Uterus (tissue), 4 donors: ENCODE measurements around the gene CPNE7. TPM values are rescaled to one million over a fixed set of nuclear protein-coding genes. Genes with fewer than 3 reads are reported as not detected.

Experiments used
- DNase-seq, 2 donors: peaks; one replicate each; pipeline ENCODE4 v3.0.0-alpha.2; 2019 to 2020
- H3K27ac ChIP-seq, 2 donors: fragments of 200-600 bp; sonication (generic); 1 replicate in 1 of 2; 2 replicates in 1 of 2; pipeline ENCODE4 v1.5.1; 2016 to 2018
- H3K27me3 ChIP-seq, 2 donors: fragments of 200-600 bp; sonication (generic); one replicate each; pipeline ENCODE4 v1.5.1; 2018 to 2019; ENCODE audit warnings: control low read depth in 1 of 2
- H3K36me3 ChIP-seq, 2 donors: fragments of 200-600 bp; sonication (generic); one replicate each; pipeline ENCODE4 v1.5.1; 2019; ENCODE audit warnings: control low read depth in 1 of 2
- H3K4me1 ChIP-seq, 2 donors: fragments of 200-600 bp; sonication (generic); one replicate each; pipeline ENCODE4 v1.5.1; 2018 to 2019; ENCODE audit warnings: control low read depth in 1 of 2
- H3K4me3 ChIP-seq, 2 donors: fragments of 200-600 bp; sonication (generic); 1 replicate in 1 of 2; 2 replicates in 1 of 2; pipeline ENCODE4 v1.5.1; 2018 to 2019; ENCODE audit warnings: mild to moderate bottlenecking in 1 of 2
- H3K9me3 ChIP-seq, 2 donors: fragments of 200-600 bp; sonication (generic); one replicate each; pipeline ENCODE4 v1.5.1; 2019; ENCODE audit warnings: control low read depth in 1 of 2
- POLR2A ChIP-seq, 2 donors: fragments of 450-650 bp; IDR thresholded peaks; one replicate each; pipeline ENCODE4 v1.6.1; 2016; ENCODE audit warnings: antibody characterized with exemption in 2 of 2, mild to moderate bottlenecking in 1 of 2, moderate library complexity in 1 of 2
- intact Hi-C: fragments of 100-400 bp; cut with DNase I; formaldehyde crosslinking; loops from one replicate; pipeline ENCODE4 v1.15.1; 2023; ENCODE audit warnings: low total_unique reads
- total RNA-seq, 4 donors: library from RNA; depleted of rRNA in 3 of 4; stranded (reverse); fragments of >200 nt in 3 of 4; gene quantifications; one replicate each; pipeline versions ENCODE4 v1.1.0 to v1.2.4, GENCODE V29; 2014 to 2023
- TF ChIP-seq, protein P1 (sequence below), 4 experiments: fragments of 200-600 bp in 2 of 4; fragments of 450-650 bp in 2 of 4; sonication (generic) in 2 of 4; IDR thresholded peaks; one replicate each; pipeline ENCODE4 v1.5.1; 2016 to 2019; ENCODE audit warnings: antibody characterized with exemption in 4 of 4, mild to moderate bottlenecking in 2 of 4, moderate library complexity in 1 of 4
- donor health status: DM: yes; HTN: yes; CAD: no.

CPNE7 gene
- under 1 TPM in 2 of 4 donors, not detected in 2; 0.14 to 0.85 TPM for total RNA-seq

DNA sequence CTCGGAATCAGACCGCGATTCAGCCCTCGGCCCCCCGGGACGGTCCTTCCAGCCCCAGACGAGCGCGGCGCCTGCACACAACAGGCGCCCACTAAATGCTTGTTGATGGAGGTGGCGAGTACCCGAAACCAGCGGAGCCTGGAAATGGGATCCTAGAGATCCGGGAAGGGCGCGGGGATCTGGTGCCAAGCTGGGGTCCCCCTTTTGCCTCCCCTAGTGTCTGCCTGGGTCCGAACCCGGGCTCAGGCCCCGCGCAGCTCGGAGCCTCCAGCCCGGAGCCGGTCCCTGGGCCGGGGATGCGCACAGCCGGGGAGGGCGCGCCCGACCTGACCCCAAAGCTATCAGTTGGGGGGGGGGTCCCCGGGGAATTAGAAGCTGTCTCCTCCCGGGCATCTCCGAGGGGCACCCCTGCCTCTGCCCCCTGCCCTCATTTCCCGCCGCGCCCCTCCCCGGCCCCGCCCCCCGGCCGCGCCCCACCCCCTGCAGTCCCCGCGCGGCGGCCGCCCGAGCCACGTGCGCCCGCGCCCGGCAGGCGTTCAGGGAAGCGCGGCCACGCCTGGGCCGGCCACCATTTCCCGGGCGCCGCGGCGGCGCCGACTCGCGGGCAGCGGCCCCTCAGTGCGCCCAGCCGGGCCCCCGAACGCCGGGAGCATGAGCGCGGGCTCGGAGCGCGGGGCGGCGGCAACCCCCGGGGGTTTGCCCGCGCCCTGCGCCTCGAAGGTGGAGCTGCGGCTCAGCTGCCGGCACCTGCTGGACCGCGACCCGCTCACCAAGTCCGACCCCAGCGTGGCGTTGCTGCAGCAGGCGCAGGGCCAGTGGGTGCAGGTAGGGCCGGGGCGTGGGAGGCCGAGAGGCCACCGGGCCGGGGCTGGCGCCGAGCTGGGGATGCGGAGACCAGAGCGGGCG is at the start of gene CPNE7:
Gene CPNE7 (plus strand): TSS at position 512 of the 906 bp plus-strand sequence. CDS start 140 bp downstream, at position 652.
- Histone ChIP-seq H3K27me3 (peaks cover 12 to 15% of the 10 kb centered on the region in 2 donors), H3K27ac (no peak within 1 kb of the TSS), H3K4me3 (no peak within 1 kb of the TSS), H3K4me1 (peaks cover 0 to 18% of the 10 kb centered on the region in 2 donors), H3K36me3 (no peaks in the 10 kb centered on the region), H3K9me3 (no peaks in the 10 kb centered on the region)
- intact Hi-C loops: no loop called here
- TF ChIP-seq POLR2A (IDR thresholded peaks at IDR 0.05): no peak
- TF ChIP-seq, protein P1, sequence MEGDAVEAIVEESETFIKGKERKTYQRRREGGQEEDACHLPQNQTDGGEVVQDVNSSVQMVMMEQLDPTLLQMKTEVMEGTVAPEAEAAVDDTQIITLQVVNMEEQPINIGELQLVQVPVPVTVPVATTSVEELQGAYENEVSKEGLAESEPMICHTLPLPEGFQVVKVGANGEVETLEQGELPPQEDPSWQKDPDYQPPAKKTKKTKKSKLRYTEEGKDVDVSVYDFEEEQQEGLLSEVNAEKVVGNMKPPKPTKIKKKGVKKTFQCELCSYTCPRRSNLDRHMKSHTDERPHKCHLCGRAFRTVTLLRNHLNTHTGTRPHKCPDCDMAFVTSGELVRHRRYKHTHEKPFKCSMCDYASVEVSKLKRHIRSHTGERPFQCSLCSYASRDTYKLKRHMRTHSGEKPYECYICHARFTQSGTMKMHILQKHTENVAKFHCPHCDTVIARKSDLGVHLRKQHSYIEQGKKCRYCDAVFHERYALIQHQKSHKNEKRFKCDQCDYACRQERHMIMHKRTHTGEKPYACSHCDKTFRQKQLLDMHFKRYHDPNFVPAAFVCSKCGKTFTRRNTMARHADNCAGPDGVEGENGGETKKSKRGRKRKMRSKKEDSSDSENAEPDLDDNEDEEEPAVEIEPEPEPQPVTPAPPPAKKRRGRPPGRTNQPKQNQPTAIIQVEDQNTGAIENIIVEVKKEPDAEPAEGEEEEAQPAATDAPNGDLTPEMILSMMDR (IDR thresholded peaks at IDR 0.05): no peak
- DNase-seq: no peak

DNA sequence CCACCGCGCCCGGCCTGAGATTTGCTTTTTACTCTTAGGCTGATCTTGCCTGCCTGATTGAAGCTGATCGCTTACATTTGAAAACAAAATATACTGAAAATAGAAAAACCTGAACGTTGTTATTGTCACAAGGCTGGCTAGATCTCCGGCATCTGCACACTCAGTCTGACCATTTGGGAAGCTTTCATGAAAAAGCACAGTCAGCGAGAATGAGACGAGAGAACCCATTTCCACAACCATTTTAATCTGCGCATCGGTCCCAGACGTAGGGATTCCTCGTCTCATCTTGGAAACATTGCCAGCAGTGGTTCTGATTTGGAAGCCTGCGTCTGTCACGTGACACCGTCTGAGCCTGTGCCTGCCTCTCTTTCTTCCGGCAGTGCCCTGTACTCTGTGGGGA is 46.5 kb upstream of the CPNE7 start:
- TF ChIP-seq, protein P1 (IDR thresholded peaks at IDR 0.05): no peak
- no peak for TF ChIP-seq POLR2A (IDR thresholded peaks at IDR 0.05)
- H3K36me3 ChIP-seq: no peaks in the 10 kb centered on the region
- H3K27me3 ChIP-seq: no peaks in the 10 kb centered on the region
- no peak for DNase-seq
- no peak overlapping the region for H3K27ac ChIP-seq
- intact Hi-C loops: no loop called here
- no peaks in the 10 kb centered on the region for H3K9me3 ChIP-seq
- H3K4me1 ChIP-seq: no peaks in the 10 kb centered on the region
- no peak overlapping the region for H3K4me3 ChIP-seq

DNA sequence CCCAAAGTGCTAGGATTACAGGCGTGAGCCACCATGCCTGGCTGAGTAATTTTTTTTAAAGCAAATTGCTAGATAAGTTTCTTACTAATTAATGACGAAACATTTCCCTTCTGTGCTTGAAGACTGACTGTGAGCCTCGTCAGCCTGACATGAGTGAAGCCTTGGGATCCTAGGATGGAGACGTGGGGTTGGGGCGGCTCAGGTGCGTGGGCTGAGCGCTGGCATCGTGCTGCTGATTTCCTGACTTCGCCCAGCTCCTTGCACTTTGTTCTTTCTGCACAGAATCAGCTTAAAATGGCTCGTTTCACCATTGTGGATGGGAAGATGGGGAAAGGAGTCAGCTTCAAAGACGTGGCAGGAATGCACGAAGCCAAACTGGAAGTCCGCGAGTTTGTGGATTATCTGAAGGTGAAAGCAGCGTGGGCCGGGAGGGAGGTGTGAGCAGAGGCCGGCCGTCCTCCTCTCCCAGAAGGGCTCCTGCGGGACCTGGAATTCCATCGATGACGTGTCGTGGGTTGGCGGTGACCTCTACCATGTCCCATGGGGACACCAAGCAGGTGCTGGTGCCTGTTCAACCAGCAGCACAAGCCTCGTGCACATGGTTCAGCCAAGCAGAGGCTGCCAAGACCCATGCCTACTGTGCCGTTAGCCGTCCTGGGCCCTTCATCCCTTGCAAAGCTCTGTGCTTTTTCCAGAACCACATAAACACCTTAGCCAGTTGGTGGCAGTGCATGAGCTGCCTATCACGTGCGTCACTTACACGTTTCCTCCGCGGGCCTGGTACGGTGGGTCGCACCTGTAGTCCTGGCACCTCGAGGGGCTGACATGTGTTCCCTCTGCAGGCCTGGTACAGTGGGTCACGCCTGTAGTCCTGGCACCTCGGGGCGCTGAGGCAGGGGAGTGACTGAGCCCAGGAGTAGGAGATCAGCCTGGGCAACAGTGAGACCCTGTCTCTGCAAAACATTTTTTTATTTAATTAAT is 44.9 kb upstream of the CPNE7 start:
- no peaks in the 10 kb centered on the region for H3K36me3 ChIP-seq
- no peak overlapping the region for H3K4me3 ChIP-seq
- H3K9me3 ChIP-seq: no peaks in the 10 kb centered on the region
- H3K27me3 ChIP-seq: no peaks in the 10 kb centered on the region
- no peaks in the 10 kb centered on the region for H3K4me1 ChIP-seq
- no peak for DNase-seq
- no peak for TF ChIP-seq POLR2A (IDR thresholded peaks at IDR 0.05)
- TF ChIP-seq, protein P1 (IDR thresholded peaks at IDR 0.05): no peak
- no peak overlapping the region for H3K27ac ChIP-seq
- intact Hi-C loops: no loop called here

DNA sequence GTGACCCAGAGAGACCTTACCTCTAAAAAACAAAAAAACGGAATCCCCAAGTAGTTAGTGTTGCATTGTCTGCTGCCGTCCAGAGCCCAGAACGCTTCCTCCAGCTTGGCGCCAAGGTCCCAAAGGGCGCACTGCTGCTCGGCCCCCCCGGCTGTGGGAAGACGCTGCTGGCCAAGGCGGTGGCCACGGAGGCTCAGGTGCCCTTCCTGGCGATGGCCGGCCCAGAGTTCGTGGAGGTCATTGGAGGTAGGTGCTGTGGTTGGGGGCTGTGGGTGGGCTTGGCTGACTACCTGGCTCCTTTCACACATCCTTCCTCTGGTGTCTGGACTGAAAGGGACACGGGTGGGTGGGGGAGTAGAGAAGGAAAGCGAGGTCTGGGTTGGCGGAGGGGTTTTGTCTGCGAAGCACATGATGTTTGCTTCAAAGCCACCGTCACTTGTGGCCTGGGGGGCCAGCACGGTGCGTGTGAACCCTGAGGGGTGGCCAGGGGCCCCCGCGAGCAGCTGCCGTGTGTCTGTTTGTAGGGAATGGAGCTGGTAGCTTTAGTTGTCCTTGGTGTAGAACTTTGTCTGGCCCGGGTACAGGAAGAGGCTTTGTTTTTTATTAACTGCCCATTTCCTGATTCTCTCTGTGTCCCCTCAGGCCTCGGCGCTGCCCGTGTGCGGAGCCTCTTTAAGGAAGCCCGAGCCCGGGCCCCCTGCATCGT is 43.6 kb upstream of the CPNE7 start:
- Histone ChIP-seq H3K9me3 (no peaks in the 10 kb centered on the region), H3K4me1 (no peaks in the 10 kb centered on the region), H3K27ac (no peak overlapping the region), H3K36me3 (no peaks in the 10 kb centered on the region), H3K27me3 (no peaks in the 10 kb centered on the region), H3K4me3 (no peak overlapping the region)
- TF ChIP-seq POLR2A (IDR thresholded peaks at IDR 0.05): no peak
- TF ChIP-seq, protein P1 (IDR thresholded peaks at IDR 0.05): no peak
- no peak for DNase-seq
- intact Hi-C loops: no loop called here
